Fibroblast of lung (primary cell): ENCODE measurements around the gene ZNF805. TPM values are rescaled to one million over a fixed set of nuclear protein-coding genes. Genes with fewer than 3 reads are reported as not detected.

Source experiments
- DNase-seq, 2 donors: peaks; one replicate each; pipeline versions ENCODE4 v3.0.0 to v3.0.0-alpha.2; 2010; ENCODE audit warnings: low read depth in 2 of 2
- H2AFZ ChIP-seq: 2 replicates; pipeline ENCODE4 v1.5.1; 2012; ENCODE audit warnings: low read length, control low read depth, inconsistent platforms
- H3K27ac ChIP-seq: 2 replicates; pipeline ENCODE4 v1.5.1; 2011; ENCODE audit warnings: low read length, control low read depth; ENCODE audit not compliant: insufficient read depth
- H3K27me3 ChIP-seq: 2 replicates; pipeline ENCODE4 v1.5.1; 2011; ENCODE audit warnings: mild to moderate bottlenecking, low read length; ENCODE audit not compliant: control insufficient read depth, insufficient read depth
- H3K36me3 ChIP-seq: 2 replicates; pipeline ENCODE4 v1.5.1; 2011; ENCODE audit warnings: low read length; ENCODE audit not compliant: control insufficient read depth, insufficient read depth
- H3K4me1 ChIP-seq: 2 replicates; pipeline ENCODE4 v1.5.1; 2011; ENCODE audit warnings: low read length; ENCODE audit not compliant: control insufficient read depth, insufficient read depth; ENCODE audit errors: extremely low read depth
- H3K4me2 ChIP-seq: 2 replicates; pipeline ENCODE4 v1.5.1; 2011; ENCODE audit warnings: low read length, control low read depth; ENCODE audit not compliant: insufficient read depth; ENCODE audit errors: extremely low read depth
- H3K4me3 ChIP-seq, 4 experiments: fragments of 200-600 bp in 1 of 4; sonication (generic) in 1 of 4; replicated peaks in 1 of 4; 2 replicates each; pipeline ENCODE4 v1.5.1; 2011 to 2016; ENCODE audit warnings: low read length in 4 of 4, low read depth in 3 of 4, mild to moderate bottlenecking in 3 of 4, control low read depth in 2 of 4, inconsistent platforms in 1 of 4, mixed read lengths in 1 of 4; ENCODE audit not compliant: insufficient read depth in 1 of 4; ENCODE audit errors: control extremely low read depth in 1 of 4
- H3K79me2 ChIP-seq: 2 replicates; pipeline ENCODE4 v1.5.1; 2012; ENCODE audit warnings: mild to moderate bottlenecking, low read length, inconsistent platforms; ENCODE audit not compliant: control insufficient read depth, insufficient read depth
- H3K9ac ChIP-seq: 2 replicates; pipeline ENCODE4 v1.5.1; 2011; ENCODE audit warnings: mild to moderate bottlenecking, low read length, control low read depth; ENCODE audit not compliant: insufficient read depth
- H3K9me3 ChIP-seq: 2 replicates; pipeline ENCODE4 v1.5.1; 2012; ENCODE audit warnings: low read depth, low read length; ENCODE audit not compliant: control insufficient read depth, insufficient read depth
- H4K20me1 ChIP-seq: 2 replicates; pipeline ENCODE4 v1.5.1; 2011; ENCODE audit warnings: low read length; ENCODE audit not compliant: control insufficient read depth, insufficient read depth; ENCODE audit errors: extremely low read depth
- CTCF ChIP-seq, 2 donors: IDR thresholded peaks in 1 of 2; conservative IDR thresholded peaks in 1 of 2; 1 replicate in 1 of 2; 2 replicates in 1 of 2; pipeline ENCODE4 v1.5.1; 2011 to 2012; ENCODE audit warnings: low read length in 2 of 2, control low read depth in 1 of 2, inconsistent platforms in 1 of 2, low read depth in 1 of 2, mild to moderate bottlenecking in 1 of 2
- EZH2 ChIP-seq: IDR thresholded peaks from 2 replicates; pipeline ENCODE4 v1.5.1; 2012; ENCODE audit warnings: low read length, control low read depth, mild to moderate bottlenecking; ENCODE audit errors: missing control alignments
- polyA plus RNA-seq, 2 donors: library from polyadenylated mRNA; depleted of rRNA in 1 of 2; stranded (reverse) in 1 of 2; unstranded in 1 of 2; fragments of >200 nt; gene quantifications; 2 replicates each; pipeline ENCODE4 v1.2.1, GENCODE V29; 2011 to 2012; ENCODE audit warnings: missing spikeins in 1 of 2
- total RNA-seq: library from RNA; depleted of rRNA; stranded (reverse); fragments of >200 nt; gene quantifications from 2 replicates; pipeline ENCODE4 v1.2.1, GENCODE V29; 2014

ZNF805 gene
- total and polyA plus RNA-seq, 2 donors (not counting 1 experiment from before 2014, with no cell fraction given) = 8.1 to 40.6 TPM

GRCh38 chr19:57202160-57202559 lies 38.3 kb upstream of the ZNF805 start:
- H3K4me2 ChIP-seq = no peak overlapping the region
- H2AFZ ChIP-seq = no peak overlapping the region
- TF ChIP-seq EZH2 (no peak), CTCF (conservative IDR thresholded peaks at IDR 0.05 in 1 of 2, IDR thresholded peaks at IDR 0.05 in 1 of 2; ENCODE audit: low read depth in 1 of 2, low read length in 2 of 2) (no peak)
- no peak overlapping the region for H3K4me3 ChIP-seq
- no peak overlapping the region for H3K27ac ChIP-seq
- DNase-seq = no peak
- no peak overlapping the region for H3K9ac ChIP-seq
- H3K4me1 ChIP-seq = no peaks in the 10 kb centered on the region
- H4K20me1 ChIP-seq = no peaks in the 10 kb centered on the region
- peaks cover 31% of the 10 kb centered on the region for H3K79me2 ChIP-seq
- no peaks in the 10 kb centered on the region for H3K27me3 ChIP-seq
- H3K9me3 ChIP-seq = no peaks in the 10 kb centered on the region
- H3K36me3 ChIP-seq = peaks cover 17% of the 10 kb centered on the region

GRCh38 chr19:57210381-57210780 lies 30.1 kb upstream of the ZNF805 start:
- no peaks in the 10 kb centered on the region for H3K9me3 ChIP-seq

GRCh38 chr19:57212109-57212508 lies 28.3 kb upstream of the ZNF805 start:
- no peak overlapping the region for H2AFZ ChIP-seq
- H4K20me1 ChIP-seq = no peaks in the 10 kb centered on the region
- no peaks in the 10 kb centered on the region for H3K9me3 ChIP-seq
- H3K4me1 ChIP-seq = no peaks in the 10 kb centered on the region
- no peak for DNase-seq
- peaks cover 18% of the 10 kb centered on the region for H3K36me3 ChIP-seq
- no peak overlapping the region for H3K4me3 ChIP-seq
- no peaks in the 10 kb centered on the region for H3K79me2 ChIP-seq
- H3K27ac ChIP-seq = no peak overlapping the region
- no peak overlapping the region for H3K4me2 ChIP-seq
- no peak overlapping the region for H3K9ac ChIP-seq
- H3K27me3 ChIP-seq = no peaks in the 10 kb centered on the region
- no peak for TF ChIP-seq EZH2
- no peak for TF ChIP-seq CTCF (conservative IDR thresholded peaks at IDR 0.05 in 1 of 2, IDR thresholded peaks at IDR 0.05 in 1 of 2; ENCODE audit: low read depth in 1 of 2, low read length in 2 of 2)

More at GRCh38 chr19:57210381-57210780, 30.1 kb upstream of the ZNF805 start:
- Histone ChIP-seq H3K9ac (no peak overlapping the region), H3K79me2 (no peaks in the 10 kb centered on the region), H4K20me1 (no peaks in the 10 kb centered on the region), H3K4me3 (no peak overlapping the region), H3K36me3 (peaks cover 24% of the 10 kb centered on the region), H3K27me3 (no peaks in the 10 kb centered on the region), H3K4me1 (no peaks in the 10 kb centered on the region), H2AFZ (no peak overlapping the region), H3K27ac (no peak overlapping the region), H3K4me2 (no peak overlapping the region)
- no peak for TF ChIP-seq CTCF (conservative IDR thresholded peaks at IDR 0.05 in 1 of 2, IDR thresholded peaks at IDR 0.05 in 1 of 2; ENCODE audit: low read depth in 1 of 2, low read length in 2 of 2)
- TF ChIP-seq EZH2 = no peak
- no peak for DNase-seq
